ENCODE results near the gene POP4. TPM values are rescaled to one million over a fixed set of nuclear protein-coding genes. Genes with fewer than 3 reads are reported as not detected.
A peak's percentile ranks its signal among the peaks of the same experiment; 100 is the strongest.

POP4 gene
- total RNA-seq, 1 donor from 2014 or later, result 35.2 TPM

DNA sequence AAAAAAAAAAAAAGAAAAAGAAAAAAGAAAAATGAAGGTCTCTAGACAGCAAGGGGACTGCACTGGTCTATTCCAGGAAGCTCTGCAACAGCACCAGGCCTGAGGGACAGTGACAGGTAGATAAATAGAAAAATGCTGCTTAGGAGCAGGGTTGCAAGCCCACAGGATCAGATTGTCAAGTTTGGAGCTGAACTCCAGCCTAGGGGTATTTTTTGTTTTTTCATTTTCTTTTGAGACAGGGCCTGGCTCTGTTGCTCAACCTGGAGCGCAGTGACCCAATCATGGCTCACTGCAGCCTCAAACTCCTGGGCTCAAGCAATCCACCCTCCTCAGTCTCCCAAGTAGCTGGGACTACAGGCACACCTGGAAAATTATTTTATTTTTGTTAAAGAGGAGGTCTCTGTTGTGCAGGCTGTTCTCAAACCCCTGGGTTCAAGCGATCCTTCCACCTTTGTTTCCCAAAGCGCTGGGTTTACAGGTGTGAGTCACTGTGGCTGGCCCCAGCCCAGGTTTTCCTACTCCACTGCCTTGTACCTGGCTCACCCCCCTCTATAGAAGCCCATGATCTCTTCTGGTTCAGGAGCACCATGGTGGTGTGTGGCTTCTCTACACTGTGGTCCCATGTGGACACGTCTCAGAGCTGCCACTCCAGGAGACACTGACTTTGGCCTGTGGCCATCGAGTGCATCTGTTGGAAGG lies 23.9 kb downstream of the POP4 start:
- no peak for DNase-seq (ENCODE audit: low spot score)
- no peak for ATAC-seq

DNA sequence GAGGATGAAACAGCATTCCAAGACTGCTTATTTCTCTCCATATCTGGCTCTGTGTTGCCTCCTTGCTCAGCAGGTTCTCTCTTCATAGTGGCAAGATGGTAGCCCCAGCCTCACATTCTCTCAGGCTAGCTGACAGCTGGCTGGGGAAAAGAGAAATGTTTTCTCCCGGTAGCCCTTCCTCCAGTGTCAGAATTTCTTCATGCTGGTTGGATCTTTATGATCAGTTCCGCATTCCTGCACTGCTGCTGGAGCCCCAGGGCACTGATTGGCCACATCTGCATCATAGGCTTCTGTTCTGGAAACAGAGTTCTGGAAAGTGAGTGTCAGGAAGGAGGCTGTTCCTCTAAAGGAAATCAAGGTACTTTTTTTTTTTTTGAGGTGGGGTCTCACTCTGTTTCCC lies 24.6 kb downstream of the POP4 start:
- ATAC-seq (no peak), DNase-seq (ENCODE audit: low spot score) (no peak)

DNA sequence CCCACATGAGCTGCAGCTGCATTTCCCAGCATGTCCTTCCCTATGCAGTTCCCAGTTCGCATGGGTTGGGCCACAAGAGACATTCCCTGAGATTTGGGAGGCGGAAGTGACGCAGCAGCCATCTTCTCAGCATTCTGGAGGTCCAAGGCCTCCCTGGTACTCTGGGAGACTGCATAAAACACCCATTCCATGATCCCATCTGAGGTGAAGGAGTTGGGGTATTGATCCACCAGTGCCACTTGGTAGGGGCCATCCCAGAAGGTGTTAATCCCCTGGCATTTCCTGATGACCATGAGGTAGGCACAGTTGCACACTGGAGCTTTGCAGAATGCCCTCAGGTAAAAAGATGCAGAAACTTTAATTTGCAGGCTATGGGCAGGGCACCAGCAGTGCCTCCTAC lies 25.4 kb downstream of the POP4 start:
- DNase-seq (ENCODE audit: low spot score), result no peak
- ATAC-seq, result no peak

DNA sequence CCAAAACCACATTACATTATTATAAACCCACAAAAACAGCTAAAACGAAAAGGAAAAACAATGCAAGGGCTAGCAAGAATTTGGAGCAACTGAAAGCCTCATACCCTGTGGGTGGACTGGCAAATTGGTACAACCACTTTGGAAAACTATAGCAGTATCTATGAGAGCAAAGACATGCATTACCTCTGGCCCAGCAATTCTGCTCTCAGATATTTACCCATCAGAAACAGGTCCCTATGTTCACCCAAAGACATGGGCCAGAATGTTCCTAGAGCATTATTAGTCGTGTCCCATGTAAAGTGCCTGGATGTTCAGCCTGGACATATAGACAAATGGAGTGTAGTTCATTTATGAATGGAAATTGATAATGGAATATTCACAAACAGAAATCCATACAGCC lies 27.9 kb downstream of the POP4 start:
- DNase-seq (ENCODE audit: low spot score) (no peak), ATAC-seq (no peak)

DNA sequence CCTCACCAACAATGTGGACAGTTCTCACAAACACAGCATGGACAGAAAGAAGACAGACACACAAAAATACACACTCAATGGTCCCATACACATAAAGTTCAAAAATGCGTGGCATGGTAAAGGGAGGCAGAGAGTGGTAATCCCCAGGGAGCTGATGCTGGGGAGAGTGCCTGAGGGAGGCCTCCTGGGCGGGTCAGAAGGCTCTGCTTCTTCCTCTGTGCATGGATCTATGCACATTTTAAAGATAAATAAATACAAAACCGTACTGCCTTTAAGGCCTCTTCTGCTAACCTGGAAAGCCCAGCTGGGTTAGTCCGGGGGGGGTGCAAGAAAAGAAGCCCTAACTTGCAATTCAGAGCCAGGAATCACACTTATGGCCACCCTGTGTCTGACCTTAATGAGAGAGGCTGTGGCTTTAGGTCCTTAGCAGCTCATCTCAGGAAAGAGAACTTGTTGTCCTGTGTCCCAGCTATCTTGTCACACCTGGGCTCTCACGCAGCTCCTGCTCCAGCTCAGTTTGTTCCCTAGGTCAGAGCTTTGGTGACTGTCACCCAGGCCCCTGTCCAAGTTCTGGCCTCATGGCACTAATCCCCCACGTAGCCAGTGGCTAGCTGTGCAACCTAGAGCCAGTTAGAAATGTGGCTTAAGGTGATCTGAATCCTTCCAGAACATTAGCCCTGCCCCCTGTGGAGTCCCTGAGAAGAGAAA lies 28.5 kb downstream of the POP4 start:
- ATAC-seq (no peak), DNase-seq (ENCODE audit: low spot score) (no peak)

DNA sequence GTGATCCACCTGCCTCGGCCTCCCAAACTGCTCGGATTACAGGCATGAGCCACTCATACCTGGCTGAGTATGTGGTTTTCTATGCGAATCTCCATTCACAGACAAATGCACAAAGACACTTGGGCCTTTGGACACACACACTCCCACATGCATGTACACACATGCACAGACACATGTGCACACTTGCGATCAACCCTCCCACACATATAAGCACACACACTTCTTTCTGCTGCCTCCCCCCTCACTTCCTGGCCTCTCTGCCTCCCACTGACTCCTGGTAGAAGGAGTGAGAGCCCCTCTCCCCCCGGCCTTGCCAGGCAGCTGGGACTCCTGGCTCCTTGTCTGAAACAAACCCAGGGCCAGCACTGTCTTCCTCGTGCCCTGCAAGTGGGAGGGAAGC lies 29.9 kb downstream of the POP4 start:
- ATAC-seq (no peak), DNase-seq (ENCODE audit: low spot score) (no peak)

DNA sequence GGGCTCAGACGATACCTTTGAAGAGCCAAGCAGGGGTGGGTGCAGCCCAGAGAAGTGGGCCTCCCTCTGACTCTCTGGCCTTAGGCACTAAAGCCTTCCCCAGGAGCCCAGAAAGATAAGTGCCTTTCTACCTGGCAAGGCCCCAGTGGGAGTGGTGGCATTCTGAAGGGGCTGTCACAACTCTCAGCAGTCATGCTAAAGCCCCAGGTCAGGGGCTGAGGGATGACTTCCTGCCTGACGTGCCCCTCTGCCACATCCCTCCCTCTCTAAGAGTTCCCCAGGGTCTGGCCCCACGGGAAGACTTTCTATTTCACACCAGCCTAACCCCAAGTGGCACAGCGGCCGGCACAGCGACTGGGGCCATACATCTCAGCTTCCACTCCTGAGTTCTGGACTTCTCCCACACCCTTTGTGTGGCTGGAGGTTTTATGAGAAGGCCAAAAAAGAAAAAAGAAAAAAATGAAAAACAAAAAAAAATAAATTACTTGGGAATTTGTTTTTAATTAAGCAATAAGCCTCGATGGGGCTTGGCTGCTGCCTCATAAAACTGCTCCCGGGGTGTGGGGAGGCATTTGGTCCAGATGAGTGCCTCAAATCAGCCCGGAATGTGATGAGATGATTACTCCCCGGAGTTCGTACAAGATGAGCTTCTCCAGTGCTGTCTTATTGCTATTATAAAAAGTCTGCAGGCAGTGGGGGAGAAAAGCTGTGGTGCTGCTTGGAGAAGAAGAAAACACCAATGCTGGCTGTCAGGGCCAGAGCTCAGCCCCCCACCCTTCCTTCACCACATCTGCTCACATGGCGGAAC lies 30.7 kb downstream of the POP4 start:
- ATAC-seq, result no peak
- no peak for DNase-seq (ENCODE audit: low spot score)

DNA sequence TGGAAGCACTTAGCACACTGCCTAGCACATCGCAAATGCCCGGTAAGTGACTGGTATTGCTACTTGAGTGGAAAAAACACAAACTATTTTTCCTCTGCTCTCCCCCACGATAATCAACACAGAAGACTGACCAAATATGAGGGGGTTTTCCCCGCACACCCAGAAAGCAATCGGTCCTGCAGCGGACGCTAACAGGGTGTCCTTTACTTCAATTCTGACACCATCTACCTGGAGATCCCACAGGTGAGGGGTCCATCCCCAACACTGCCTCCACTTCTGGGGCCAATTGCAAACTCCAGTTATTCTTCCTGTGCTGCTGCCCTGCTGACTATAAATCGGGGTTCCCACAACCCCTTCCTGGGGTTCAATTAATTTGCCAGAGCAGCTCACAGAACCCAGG lies 33.0 kb downstream of the POP4 start:
- no peak for DNase-seq (ENCODE audit: low spot score)
- ATAC-seq, result no peak

DNA sequence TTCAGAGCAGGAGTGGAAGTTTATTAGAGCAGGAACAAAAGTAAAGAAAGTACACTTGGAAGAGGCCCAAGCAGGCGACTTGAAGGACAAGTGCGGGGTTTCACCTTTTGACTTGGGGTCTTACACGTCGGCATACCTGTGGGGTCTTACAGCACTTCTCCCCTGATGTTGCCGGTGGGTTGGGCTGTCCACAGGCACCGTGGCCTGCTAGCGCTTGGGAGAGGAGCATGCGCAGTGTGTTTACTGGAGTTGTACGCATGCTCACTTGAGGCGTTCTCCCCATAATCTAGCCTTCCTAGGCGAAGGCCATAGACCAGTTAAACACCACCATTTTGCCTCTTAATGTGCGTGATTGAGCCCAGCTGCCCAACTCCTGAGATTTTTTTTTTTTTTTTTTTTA lies 34.1 kb downstream of the POP4 start:
- DNase-seq (ENCODE audit: low spot score) (no peak), ATAC-seq (no peak)

DNA sequence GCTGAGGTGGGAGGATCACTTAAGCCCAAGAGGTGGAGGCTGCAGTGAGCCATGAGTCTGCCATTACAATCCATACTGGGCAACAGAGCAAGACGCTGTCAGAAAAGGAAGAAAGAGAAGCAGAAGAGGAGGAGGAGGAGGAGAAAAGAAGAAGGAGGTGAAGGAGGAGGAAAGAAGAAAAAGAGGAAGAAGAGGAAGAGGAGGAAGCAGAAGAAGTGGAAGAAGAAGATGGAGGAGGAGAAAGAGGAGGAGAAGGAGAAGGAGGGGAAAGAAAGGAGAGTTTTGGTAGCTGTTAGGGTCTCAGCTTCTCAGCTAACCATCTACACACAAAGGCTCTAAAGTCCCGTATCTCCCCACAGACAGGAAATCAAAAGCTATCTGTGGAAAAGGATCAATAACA lies 35.5 kb downstream of the POP4 start:
- DNase-seq (ENCODE audit: low spot score), result no peak
- no peak for ATAC-seq

DNA sequence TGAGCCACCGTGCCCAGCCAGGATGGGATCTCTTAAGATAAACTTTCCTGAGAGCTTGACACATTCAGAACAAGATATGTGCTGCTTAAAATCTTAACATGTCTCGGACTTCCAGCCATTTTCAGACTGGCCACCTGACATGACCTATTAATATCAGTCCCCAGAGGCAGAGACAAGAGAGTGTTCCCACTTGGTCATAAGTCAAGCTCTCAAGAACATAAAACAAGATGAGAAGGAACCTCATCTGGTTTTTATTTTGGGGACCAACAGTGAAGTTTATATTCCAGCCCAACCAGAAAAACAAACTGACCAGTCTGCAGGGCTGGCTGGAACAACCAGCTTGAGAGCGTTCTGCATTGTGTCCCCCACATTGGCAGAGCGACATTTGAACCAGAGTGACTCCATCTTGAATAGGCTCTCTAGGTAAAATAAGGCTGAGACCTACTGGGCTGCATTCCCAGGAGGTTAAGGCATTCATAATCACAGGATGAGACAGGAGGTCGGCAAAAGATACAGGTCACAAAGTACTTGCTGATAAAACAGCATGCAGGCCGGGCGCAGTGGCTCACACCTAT lies 37.4 kb downstream of the POP4 start:
- ATAC-seq (no peak), DNase-seq (ENCODE audit: low spot score) (no peak)

DNA sequence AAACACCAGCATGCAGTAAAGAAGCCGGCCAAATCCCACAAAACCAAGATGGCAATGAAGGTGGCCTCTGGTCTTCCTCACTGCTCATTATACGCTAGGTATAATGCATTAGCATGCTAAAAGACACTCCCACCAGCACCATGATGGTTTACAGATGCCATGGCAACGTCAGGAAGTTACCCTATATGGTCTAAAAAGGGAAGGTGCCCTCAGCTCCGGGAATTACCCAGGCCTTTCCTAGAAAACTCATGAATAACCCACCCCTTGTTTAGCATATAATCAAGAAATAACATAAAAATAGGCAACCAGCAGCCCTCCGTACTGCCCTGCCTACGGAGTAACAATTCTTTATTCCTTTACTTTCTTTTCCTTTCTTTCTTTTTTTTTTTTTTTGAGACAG lies 38.1 kb downstream of the POP4 start:
- no peak for DNase-seq (ENCODE audit: low spot score)
- no peak for ATAC-seq

DNA sequence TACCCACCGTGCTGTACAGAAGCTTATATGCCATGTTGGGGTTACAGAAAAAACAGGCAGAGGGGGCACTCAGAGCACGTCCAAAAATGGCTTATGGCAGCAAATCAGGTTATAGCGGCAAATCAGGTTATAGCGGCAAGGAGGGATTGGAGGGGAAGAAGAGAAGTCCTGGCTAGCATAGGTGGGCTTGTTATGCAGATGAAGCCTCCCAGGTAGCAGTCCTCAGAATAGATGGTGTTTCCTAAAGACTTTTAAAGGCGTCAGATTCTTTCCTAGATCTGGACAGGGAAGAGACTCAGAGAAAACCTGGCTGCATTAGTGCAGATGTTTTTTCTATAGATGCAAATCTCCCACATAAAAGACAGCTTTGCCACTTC lies 39.4 kb downstream of the POP4 start:
- no peak for ATAC-seq
- no peak for DNase-seq (ENCODE audit: low spot score)

DNA sequence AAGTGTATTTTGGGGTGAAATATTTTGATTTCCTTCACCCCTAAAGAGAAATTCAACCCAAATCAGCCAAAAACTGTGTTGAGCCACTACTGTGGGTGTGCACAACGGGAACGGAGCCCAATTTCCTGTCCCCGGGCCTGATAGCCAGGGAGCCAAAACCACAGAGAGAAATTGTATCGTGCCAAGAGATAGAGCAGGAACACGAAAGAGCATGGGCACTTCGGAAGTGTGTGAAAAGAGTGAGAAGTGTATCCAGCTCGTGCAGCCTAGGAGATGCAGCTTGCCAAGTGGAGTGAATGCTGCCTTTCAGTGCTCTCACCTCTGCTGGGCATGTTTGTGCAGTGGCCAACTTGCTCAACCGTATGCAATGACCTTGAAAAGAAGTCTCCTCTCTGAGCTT lies 39.8 kb downstream of the POP4 start:
- ATAC-seq (peak; percentile 97), DNase-seq (ENCODE audit: low spot score) (peak; percentile 71)

DNA sequence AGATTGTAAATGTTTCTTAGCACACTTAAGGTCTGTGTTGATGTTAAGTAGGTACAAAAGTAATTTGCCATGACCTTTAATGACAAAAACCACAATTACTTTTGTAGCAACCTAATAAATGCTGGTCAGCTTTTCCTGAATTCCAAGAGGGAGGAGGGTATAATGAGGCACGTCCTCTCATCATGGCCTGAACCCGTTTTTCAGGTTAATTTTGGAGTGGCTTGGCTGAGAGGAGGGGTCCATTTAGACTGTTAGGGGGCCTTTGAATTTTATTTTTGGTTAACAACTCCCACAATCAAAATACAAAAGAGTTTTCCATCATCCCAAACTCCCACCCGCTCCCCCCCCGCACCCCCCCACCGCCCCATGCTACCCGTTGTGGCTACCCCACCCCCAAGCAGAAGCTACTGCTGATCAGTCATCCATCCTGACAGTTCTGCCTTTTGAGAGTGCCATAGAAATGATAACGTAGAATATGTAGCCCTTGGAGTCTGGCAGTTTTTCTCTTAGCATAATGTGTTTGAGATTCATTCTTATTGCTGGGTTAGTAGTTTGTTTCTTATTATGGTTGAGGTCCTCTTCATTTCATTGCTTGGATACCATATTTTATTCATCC lies 44.8 kb downstream of the POP4 start:
- DNase-seq (ENCODE audit: low spot score) (no peak), ATAC-seq (no peak)

DNA sequence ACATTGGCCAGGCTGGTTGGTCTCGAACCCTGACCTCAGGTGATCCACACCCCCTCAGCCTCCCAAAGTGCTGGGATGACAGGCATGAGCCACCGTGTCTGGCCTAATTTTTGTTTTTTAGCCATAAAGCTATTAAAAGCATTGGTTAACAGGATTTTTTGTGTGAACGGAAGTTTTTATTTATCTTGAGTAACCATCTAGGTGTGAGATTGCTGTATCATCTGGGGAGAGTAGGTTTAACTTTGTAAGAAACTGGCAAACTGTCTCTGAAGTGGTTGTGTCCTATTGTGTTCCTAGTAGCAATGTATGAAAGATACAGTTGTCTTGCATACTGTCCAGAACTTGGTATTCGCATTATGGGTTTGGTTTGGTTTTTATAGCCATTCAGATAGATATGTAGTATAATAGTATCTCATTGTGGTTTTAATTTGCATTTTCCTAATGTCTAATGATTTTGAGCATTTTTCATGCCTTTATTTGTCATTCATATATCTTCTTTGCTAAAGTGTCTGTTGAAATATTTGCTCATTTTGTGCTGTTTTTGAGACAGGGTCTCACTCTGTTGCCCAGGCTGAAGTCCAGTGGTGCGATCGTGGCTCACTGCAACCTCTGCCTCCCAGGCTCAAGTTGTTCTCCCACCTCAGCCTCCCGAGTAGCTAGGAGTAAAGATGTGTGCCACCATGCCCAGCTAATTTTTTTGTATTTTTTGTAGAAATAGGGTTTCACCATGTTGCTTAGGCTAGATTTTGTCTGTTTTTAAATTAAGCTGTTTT lies 45.7 kb downstream of the POP4 start:
- DNase-seq (ENCODE audit: low spot score), result no peak
- no peak for ATAC-seq

DNA sequence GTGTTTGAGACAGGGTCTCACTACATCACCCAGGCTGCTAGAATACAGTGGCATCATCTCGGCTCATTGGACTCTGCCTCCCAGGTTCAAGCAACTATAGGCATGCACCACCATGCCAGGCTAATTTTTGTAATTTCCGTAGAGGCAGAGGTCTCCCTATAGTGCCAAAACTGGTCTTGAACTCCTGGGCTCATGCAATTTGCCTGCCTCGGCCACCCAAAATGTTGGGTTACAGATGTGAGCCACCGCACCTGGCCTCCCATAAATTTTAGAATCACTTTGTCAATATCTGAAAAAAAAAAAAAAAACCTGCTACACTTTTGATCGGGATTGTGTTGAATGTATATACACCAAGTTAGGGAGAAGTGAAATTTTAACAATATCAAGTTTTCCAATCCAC lies 47.3 kb downstream of the POP4 start:
- no peak for DNase-seq (ENCODE audit: low spot score)
- ATAC-seq, result no peak

DNA sequence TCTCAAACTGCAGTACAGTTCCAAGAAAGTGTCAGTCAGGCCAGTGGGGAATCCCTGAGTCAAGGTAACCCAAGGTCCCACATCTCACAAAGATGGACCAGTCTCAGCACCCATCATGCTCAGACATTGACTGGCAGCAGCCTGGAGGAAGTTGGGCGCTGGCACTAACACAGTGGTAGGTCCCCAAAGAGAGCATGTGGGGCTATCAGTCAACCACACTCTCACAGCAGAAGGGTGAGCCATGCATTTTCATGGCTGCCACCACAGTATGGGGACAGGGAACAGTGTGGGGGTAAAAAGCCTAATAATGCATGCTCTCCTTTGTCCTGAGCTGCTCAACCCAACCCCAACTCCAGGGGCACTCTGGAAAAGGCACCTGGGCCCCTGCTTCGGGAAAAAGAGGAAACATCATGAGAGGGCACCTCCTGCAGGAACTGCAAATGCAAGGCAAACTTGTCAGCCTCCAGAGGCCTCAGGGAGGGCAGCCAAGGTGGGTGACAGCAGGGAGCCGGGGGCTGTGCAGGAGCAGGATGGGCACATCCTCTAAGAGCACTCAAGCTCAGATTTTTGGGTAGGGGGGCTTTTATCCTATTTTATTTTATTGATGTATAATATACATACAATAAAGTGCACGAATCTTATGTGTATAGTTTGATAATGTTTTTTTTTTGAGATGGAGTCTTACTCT lies 49.7 kb downstream of the POP4 start:
- DNase-seq (ENCODE audit: low spot score) (no peak), ATAC-seq (no peak)

DNA sequence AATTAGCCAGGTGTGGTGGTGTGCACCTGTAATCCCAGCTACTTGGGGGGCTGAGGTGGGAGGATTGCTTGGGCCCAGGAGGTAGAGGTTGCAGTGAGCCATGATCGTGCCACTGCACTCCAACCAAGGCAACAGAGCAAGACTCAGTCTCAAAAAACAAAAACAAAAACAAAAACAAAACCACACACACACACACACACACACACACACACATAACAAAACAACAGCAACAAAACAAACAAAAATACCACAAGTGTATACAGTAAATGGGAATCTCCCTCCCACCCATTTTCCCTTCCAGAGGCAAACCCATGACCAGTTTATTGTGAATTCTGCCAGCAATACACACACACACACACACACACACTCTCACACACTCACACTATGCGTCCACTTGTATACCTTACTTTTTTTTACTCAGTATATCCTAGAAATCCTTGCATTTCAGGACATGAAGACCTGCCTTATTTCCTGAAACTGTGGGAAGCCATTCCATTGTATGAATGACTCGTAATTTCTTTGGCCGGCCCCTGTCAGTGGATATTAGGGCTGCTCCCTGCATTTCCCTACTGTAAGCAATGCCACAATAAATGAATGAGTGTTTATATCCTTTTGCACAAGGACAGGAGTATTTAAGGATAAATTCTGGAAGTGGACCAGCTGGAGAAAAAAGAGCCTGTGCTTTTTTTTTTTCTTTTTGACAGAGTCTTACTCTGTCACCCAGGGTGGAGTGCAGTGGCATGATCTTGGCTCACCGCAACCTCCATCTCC lies 52.3 kb downstream of the POP4 start:
- DNase-seq (ENCODE audit: low spot score), result no peak
- ATAC-seq, result no peak

All from left lobe of liver (tissue), 2 donors.